Smooth muscle cell (in vitro differentiated cells): ENCODE results near the gene KCNS1. TPM values are rescaled to one million over a fixed set of nuclear protein-coding genes. Genes with fewer than 3 reads are reported as not detected.
A peak's percentile ranks its signal among the peaks of the same experiment; 100 is the strongest.

ENCODE experiments used
- DNase-seq: peaks from one replicate; lab custom pipeline; 2025; ENCODE audit not compliant: unreplicated experiment; lab: John Stamatoyannopoulos, UW
- H2AFZ ChIP-seq: fragments of 200-600 bp; sonication (generic); 2 replicates; pipeline ENCODE4 v1.6.0; 2016; ENCODE audit warnings: antibody characterized with exemption, low read depth, mild to moderate bottlenecking
- H3F3A ChIP-seq: fragments of 200-600 bp; sonication (generic); 2 replicates; pipeline ENCODE4 v1.6.0; 2017; ENCODE audit warnings: antibody characterized with exemption, low read depth
- H3K27ac ChIP-seq: fragments of 200-600 bp; sonication (generic); 2 replicates; pipeline ENCODE4 v1.5.1; 2016; ENCODE audit warnings: low read depth, mild to moderate bottlenecking
- H3K27me3 ChIP-seq: fragments of 200-600 bp; sonication (generic); 2 replicates; pipeline ENCODE4 v1.6.1; 2016; ENCODE audit warnings: low read depth, mild to moderate bottlenecking
- H3K36me3 ChIP-seq: fragments of 200-600 bp; sonication (generic); 2 replicates; pipeline ENCODE4 v1.5.1; 2016; ENCODE audit warnings: low read depth
- H3K4me1 ChIP-seq: fragments of 200-600 bp; sonication (generic); 2 replicates; pipeline ENCODE4 v1.5.1; 2016; ENCODE audit warnings: low read depth
- H3K4me2 ChIP-seq: fragments of 200-600 bp; sonication (generic); 2 replicates; pipeline ENCODE4 v1.6.0; 2016; ENCODE audit warnings: mild to moderate bottlenecking
- H3K4me3 ChIP-seq: fragments of 200-600 bp; sonication (generic); 2 replicates; pipeline ENCODE4 v1.5.1; 2016; ENCODE audit warnings: mild to moderate bottlenecking
- H3K79me2 ChIP-seq: fragments of 200-600 bp; sonication (generic); 2 replicates; pipeline ENCODE4 v1.6.0; 2016; ENCODE audit warnings: low read depth, mild to moderate bottlenecking
- H3K9ac ChIP-seq: fragments of 200-600 bp; sonication (generic); 2 replicates; pipeline ENCODE4 v1.6.0; 2016; ENCODE audit warnings: low read depth
- H3K9me3 ChIP-seq: fragments of 200-600 bp; sonication (generic); replicated peaks from 2 replicates; pipeline ENCODE4 v1.5.1; 2016; ENCODE audit warnings: low read depth
- H4K20me1 ChIP-seq: fragments of 200-600 bp; sonication (generic); 2 replicates; pipeline ENCODE4 v1.6.0; 2016; ENCODE audit warnings: low read depth
- CTCF ChIP-seq: fragments of 200-600 bp; sonication (generic); IDR thresholded peaks from 2 replicates; pipeline ENCODE4 v1.5.1; 2017; ENCODE audit warnings: borderline replicate concordance, mild to moderate bottlenecking, antibody characterized with exemption; ENCODE audit not compliant: insufficient read depth, poor library complexity, severe bottlenecking
- WGBS: methylation state at CpG from one replicate; pipeline ENCODE4 v1.1.7; 2016; ENCODE audit warnings: low lambda C conversion rate; 5-methylcytosine and 5-hydroxymethylcytosine counted together
- polyA plus RNA-seq: library from polyadenylated mRNA; unstranded; fragments of >200 nt; fragmentation: Nextera tagmentation; extraction: Ambion mirVana; gene quantifications from 2 replicates; pipeline ENCODE4 v1.2.1, GENCODE V29; 2016
- total RNA-seq: library from RNA; depleted of rRNA; stranded (reverse); fragments of >200 nt; gene quantifications from 2 replicates; pipeline ENCODE4 v1.2.3, GENCODE V29; 2014

Gene KCNS1
- total and polyA plus RNA-seq, 2 experiments from 2014 or later = 0.35 to 1.4 TPM

- no peak overlapping the region for H2AFZ ChIP-seq
- no peaks in the 10 kb centered on the region for H4K20me1 ChIP-seq
- TF ChIP-seq CTCF = no peak
- H3K9me3 ChIP-seq = no peaks in the 10 kb centered on the region
- peaks cover 4% of the 10 kb centered on the region for H3K36me3 ChIP-seq
- WGBS = 97% methylated on average over 3 of the region's 3 CpGs
- no peak overlapping the region for H3K27ac ChIP-seq
- H3K9ac ChIP-seq = no peak overlapping the region
- H3K4me2 ChIP-seq = no peak overlapping the region
- no peak overlapping the region for H3K4me3 ChIP-seq
- no peaks in the 10 kb centered on the region for H3K79me2 ChIP-seq
- H3K27me3 ChIP-seq = no peaks in the 10 kb centered on the region
- DNase-seq = no peak
- no peaks in the 10 kb centered on the region for H3F3A ChIP-seq
- no peaks in the 10 kb centered on the region for H3K4me1 ChIP-seq
Observed at GRCh38 chr20:45077559-45077958, 23.4 kb downstream of the KCNS1 start.

- Histone ChIP-seq H3K27ac (no peak overlapping the region), H4K20me1 (no peaks in the 10 kb centered on the region), H3K36me3 (no peaks in the 10 kb centered on the region), H3K4me1 (no peaks in the 10 kb centered on the region), H3K4me3 (no peak overlapping the region), H3K4me2 (peak overlapping the region; percentile 15), H3K79me2 (no peaks in the 10 kb centered on the region), H3K9ac (no peak overlapping the region), H3F3A (peaks cover 11% of the 10 kb centered on the region), H2AFZ (no peak overlapping the region), H3K9me3 (no peaks in the 10 kb centered on the region), H3K27me3 (no peaks in the 10 kb centered on the region)
- 57% methylated on average over 3 of the region's 3 CpGs for WGBS
- DNase-seq = no peak
- no peak for TF ChIP-seq CTCF
Observed at GRCh38 chr20:45073221-45073620, 27.7 kb downstream of the KCNS1 start.

- no peaks in the 10 kb centered on the region for H4K20me1 ChIP-seq
- peaks cover 17% of the 10 kb centered on the region for H3F3A ChIP-seq
- H3K9me3 ChIP-seq = no peaks in the 10 kb centered on the region
- H3K27me3 ChIP-seq = no peaks in the 10 kb centered on the region
- no peak for DNase-seq
- H3K79me2 ChIP-seq = no peaks in the 10 kb centered on the region
- H3K4me3 ChIP-seq = no peak overlapping the region
- WGBS = 100% methylated on average over 1 of the region's 1 CpG
- H3K36me3 ChIP-seq = no peaks in the 10 kb centered on the region
- no peak overlapping the region for H2AFZ ChIP-seq
- no peak overlapping the region for H3K27ac ChIP-seq
- H3K4me2 ChIP-seq = no peak overlapping the region
- no peak for TF ChIP-seq CTCF
- no peaks in the 10 kb centered on the region for H3K4me1 ChIP-seq
- H3K9ac ChIP-seq = no peak overlapping the region
Observed at GRCh38 chr20:45072066-45072465, 28.9 kb downstream of the KCNS1 start.

- H3K4me1 ChIP-seq = no peaks in the 10 kb centered on the region
- H4K20me1 ChIP-seq = no peaks in the 10 kb centered on the region
- H3K4me3 ChIP-seq = no peak overlapping the region
- no peak for TF ChIP-seq CTCF
- H3K27ac ChIP-seq = peak overlapping the region; percentile 11
- H3K9ac ChIP-seq = no peak overlapping the region
- H3K4me2 ChIP-seq = no peak overlapping the region
- H3F3A ChIP-seq = peaks cover 17% of the 10 kb centered on the region
- H3K79me2 ChIP-seq = no peaks in the 10 kb centered on the region
- H3K36me3 ChIP-seq = no peaks in the 10 kb centered on the region
- H3K27me3 ChIP-seq = no peaks in the 10 kb centered on the region
- no peak for DNase-seq
- H2AFZ ChIP-seq = no peak overlapping the region
- H3K9me3 ChIP-seq = no peaks in the 10 kb centered on the region
- WGBS = 75% methylated on average over 6 of the region's 6 CpGs
Observed at GRCh38 chr20:45070932-45071632, 29.8 kb downstream of the KCNS1 start.
